HCT116 (cell line): ENCODE measurements around the gene CCDC28B.

Source experiments
- CBX3 ChIP-seq: IDR thresholded peaks from 2 replicates; pipeline ENCODE4 v1.6.1; 2012; ENCODE audit warnings: low read depth
- CTCF ChIP-seq, 3 experiments: fragments of 200-600 bp in 1 of 3; sonication (generic) in 1 of 3; IDR thresholded peaks in 2 of 3; conservative IDR thresholded peaks in 1 of 3; 2 replicates each; pipeline ENCODE4 v1.5.1; 2012 to 2017; ENCODE audit warnings: low read depth in 2 of 3, low read length in 2 of 3, antibody characterized with exemption in 1 of 3, borderline replicate concordance in 1 of 3, control low read depth in 1 of 3, mild to moderate bottlenecking in 1 of 3, mixed read lengths in 1 of 3, mixed run types in 1 of 3, moderate library complexity in 1 of 3; ENCODE audit not compliant: insufficient read depth in 1 of 3
- EZH2 ChIP-seq: fragments of 200-600 bp; sonication (generic); IDR thresholded peaks from 2 replicates; pipeline ENCODE4 v1.6.1; 2017; ENCODE audit warnings: antibody characterized with exemption, mixed run types
- EZH2phosphoT487 ChIP-seq: fragments of 200-600 bp; IDR thresholded peaks from 2 replicates; pipeline ENCODE4 v1.6.1; 2018; ENCODE audit warnings: antibody characterized with exemption, borderline replicate concordance
- JUND ChIP-seq: IDR thresholded peaks from 2 replicates; pipeline ENCODE4 v1.6.1; 2012
- POLR2A ChIP-seq: IDR thresholded peaks from 2 replicates; pipeline ENCODE4 v1.7.0; 2011; ENCODE audit warnings: borderline replicate concordance; ENCODE audit not compliant: insufficient read depth, insufficient read length; ENCODE audit errors: extremely low read depth
- SP1 ChIP-seq: IDR thresholded peaks from 2 replicates; pipeline ENCODE4 v1.6.1; 2012; ENCODE audit warnings: low read depth
- SRF ChIP-seq: IDR thresholded peaks from 2 replicates; pipeline ENCODE4 v1.6.1; 2012; ENCODE audit warnings: low read depth
- TF ChIP-seq, protein P1 (sequence below): IDR thresholded peaks from 2 replicates; pipeline ENCODE4 v1.6.1; 2011; ENCODE audit warnings: mild to moderate bottlenecking, low read length, moderate library complexity; ENCODE audit not compliant: insufficient replicate concordance; ENCODE audit errors: extremely low read depth
- TF ChIP-seq, protein P2 (sequence below): IDR thresholded peaks from 2 replicates; pipeline ENCODE4 v1.6.1; 2012; ENCODE audit warnings: low read depth

GRCh38 chr1:32242341-32242851 is 42.0 kb downstream of the CCDC28B start:
- TF ChIP-seq EZH2 = no peak
- no peak for TF ChIP-seq CTCF (IDR thresholded peaks at IDR 0.05 in 2 of 3, conservative IDR thresholded peaks at IDR 0.05 in 1 of 3; ENCODE audit: borderline replicate concordance in 1 of 3, insufficient read depth in 1 of 3, low read depth in 2 of 3, low read length in 2 of 3)
- TF ChIP-seq, protein P1, sequence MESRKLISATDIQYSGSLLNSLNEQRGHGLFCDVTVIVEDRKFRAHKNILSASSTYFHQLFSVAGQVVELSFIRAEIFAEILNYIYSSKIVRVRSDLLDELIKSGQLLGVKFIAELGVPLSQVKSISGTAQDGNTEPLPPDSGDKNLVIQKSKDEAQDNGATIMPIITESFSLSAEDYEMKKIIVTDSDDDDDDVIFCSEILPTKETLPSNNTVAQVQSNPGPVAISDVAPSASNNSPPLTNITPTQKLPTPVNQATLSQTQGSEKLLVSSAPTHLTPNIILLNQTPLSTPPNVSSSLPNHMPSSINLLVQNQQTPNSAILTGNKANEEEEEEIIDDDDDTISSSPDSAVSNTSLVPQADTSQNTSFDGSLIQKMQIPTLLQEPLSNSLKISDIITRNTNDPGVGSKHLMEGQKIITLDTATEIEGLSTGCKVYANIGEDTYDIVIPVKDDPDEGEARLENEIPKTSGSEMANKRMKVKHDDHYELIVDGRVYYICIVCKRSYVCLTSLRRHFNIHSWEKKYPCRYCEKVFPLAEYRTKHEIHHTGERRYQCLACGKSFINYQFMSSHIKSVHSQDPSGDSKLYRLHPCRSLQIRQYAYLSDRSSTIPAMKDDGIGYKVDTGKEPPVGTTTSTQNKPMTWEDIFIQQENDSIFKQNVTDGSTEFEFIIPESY = no peak
- no peak for TF ChIP-seq JUND
- TF ChIP-seq, protein P2, sequence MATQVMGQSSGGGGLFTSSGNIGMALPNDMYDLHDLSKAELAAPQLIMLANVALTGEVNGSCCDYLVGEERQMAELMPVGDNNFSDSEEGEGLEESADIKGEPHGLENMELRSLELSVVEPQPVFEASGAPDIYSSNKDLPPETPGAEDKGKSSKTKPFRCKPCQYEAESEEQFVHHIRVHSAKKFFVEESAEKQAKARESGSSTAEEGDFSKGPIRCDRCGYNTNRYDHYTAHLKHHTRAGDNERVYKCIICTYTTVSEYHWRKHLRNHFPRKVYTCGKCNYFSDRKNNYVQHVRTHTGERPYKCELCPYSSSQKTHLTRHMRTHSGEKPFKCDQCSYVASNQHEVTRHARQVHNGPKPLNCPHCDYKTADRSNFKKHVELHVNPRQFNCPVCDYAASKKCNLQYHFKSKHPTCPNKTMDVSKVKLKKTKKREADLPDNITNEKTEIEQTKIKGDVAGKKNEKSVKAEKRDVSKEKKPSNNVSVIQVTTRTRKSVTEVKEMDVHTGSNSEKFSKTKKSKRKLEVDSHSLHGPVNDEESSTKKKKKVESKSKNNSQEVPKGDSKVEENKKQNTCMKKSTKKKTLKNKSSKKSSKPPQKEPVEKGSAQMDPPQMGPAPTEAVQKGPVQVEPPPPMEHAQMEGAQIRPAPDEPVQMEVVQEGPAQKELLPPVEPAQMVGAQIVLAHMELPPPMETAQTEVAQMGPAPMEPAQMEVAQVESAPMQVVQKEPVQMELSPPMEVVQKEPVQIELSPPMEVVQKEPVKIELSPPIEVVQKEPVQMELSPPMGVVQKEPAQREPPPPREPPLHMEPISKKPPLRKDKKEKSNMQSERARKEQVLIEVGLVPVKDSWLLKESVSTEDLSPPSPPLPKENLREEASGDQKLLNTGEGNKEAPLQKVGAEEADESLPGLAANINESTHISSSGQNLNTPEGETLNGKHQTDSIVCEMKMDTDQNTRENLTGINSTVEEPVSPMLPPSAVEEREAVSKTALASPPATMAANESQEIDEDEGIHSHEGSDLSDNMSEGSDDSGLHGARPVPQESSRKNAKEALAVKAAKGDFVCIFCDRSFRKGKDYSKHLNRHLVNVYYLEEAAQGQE = no peak
- 0 out of 2 replicates have a peak, but pooled peaks have one; percentile 10 for TF ChIP-seq CBX3
- no peak for TF ChIP-seq POLR2A
- TF ChIP-seq SP1 = no peak; the same call in 1 of the 2 replicates
- TF ChIP-seq SRF = no peak
- no peak for TF ChIP-seq EZH2phosphoT487
